ENCODE data around the gene PDE6B. TPM values are rescaled to one million over a fixed set of nuclear protein-coding genes. Genes with fewer than 3 reads are reported as not detected.

Gene PDE6B
- total RNA-seq, 4 donors from 2014 or later, result 0.98 to 1.3 TPM; not detected in 2

DNA sequence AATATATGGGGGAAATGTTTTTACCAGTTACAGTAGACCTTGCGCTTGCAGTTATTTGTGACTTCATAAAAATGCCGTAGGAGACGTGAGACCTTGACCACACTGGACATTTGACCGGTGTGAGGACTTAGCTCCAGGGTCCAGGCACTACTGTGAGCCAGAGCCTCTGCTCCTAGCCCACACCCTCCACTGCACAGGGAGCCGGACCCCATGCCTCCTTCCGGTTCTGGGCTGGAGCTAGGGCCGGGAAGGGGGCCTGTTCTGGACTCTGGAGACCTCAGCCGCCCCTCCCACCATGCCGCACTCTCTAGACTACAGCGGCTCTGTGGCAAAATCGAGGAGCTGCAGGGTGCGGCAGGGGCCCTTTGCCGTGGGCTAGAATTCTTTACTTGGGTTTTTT lies 85.5 kb downstream of the PDE6B start:
- DNase-seq (ENCODE audit: low spot score in 2 of 2), result no peak
- Histone ChIP-seq H3K27ac (no peak overlapping the region), H3K4me3 (no peak overlapping the region), H3K36me3 (peaks cover 0 to 19% (median 0%) of the 10 kb centered on the region in 3 donors), H3K4me1 (peaks cover 0 to 38% (median 14%) of the 10 kb centered on the region in 4 donors), H3K9me3 (no peaks in the 10 kb centered on the region), H3K27me3 (no peaks in the 10 kb centered on the region)
- no peak for TF ChIP-seq POLR2A (IDR thresholded peaks at IDR 0.05)
- no peak for TF ChIP-seq EP300 (IDR thresholded peaks at IDR 0.05)
- TF ChIP-seq CTCF (IDR thresholded peaks at IDR 0.05), result no peak
- WGBS, 2 donors, result 75 to 85% methylated on average over 13 of the region's 13 CpGs

DNA sequence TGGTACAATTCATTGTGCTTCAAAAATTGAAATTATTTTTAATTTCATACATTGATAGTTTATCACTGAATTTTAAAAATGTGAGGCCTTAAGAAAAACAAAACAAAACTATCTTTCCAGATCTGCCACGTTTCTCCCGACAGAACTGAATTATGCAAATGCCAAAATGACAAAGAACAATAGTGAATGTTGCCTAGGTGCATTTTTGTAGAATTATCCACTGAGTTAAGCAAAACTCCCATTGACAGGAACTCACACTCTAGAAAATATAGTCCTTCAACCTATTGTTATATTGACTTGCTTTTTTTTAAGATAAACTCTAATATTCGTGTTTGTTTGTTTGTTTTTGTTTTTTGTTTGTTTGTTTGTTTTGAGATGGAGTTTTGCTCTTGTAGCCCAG lies 86.7 kb downstream of the PDE6B start:
- Histone ChIP-seq H3K9me3 (no peaks in the 10 kb centered on the region), H3K27ac (no peak overlapping the region), H3K4me1 (peaks cover 0 to 29% (median 12%) of the 10 kb centered on the region in 4 donors), H3K36me3 (peaks cover 0 to 19% (median 0%) of the 10 kb centered on the region in 3 donors), H3K27me3 (no peaks in the 10 kb centered on the region), H3K4me3 (no peak overlapping the region)
- DNase-seq (ENCODE audit: low spot score in 2 of 2), result no peak
- WGBS, 2 donors, result 33 to 42% methylated on average over 3 of the region's 3 CpGs
- TF ChIP-seq CTCF (IDR thresholded peaks at IDR 0.05) (no peak), EP300 (IDR thresholded peaks at IDR 0.05) (no peak), POLR2A (IDR thresholded peaks at IDR 0.05) (no peak)

DNA sequence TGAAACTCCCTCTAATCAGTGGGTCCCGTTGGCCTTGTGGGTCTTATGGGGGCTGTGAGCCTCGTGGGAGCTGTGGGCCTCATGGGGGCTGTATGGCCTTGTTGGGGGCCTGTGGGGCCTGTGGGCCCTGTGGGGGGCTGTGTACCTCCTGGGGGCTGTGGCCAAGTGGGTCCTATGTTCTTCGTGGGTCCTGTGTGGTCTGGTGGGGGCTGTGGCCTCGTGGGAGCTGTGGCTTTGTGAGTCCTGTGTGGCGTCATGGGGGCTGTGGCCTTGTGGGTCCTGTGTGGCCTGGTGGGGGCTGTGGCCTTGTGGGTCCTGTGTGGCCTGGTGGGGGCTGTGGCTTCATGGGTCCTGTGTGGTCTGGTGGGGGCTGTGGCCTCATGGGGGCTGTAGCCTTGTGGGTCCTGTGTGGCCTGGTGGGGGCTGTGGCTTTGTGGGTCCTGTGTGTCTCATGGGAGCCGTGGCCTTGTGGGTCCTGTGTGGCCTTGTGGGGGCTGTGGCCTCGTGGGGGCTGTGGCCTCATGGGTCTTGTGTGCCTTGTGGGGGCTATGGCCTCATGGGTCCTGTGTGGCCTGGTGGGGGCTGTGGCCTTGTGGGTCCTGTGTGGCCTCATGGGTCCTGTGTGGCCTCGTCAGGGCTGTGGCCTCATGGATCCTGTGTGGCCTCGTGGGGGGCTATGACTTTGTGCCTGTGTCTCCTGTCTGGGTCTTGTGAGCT lies 87.7 kb downstream of the PDE6B start:
- Histone ChIP-seq H3K36me3 (peaks cover 0 to 19% (median 0%) of the 10 kb centered on the region in 3 donors), H3K27ac (no peak overlapping the region), H3K4me1 (peaks cover 0 to 28% (median 5%) of the 10 kb centered on the region in 4 donors), H3K27me3 (no peaks in the 10 kb centered on the region), H3K9me3 (no peaks in the 10 kb centered on the region), H3K4me3 (no peak overlapping the region)
- TF ChIP-seq POLR2A (IDR thresholded peaks at IDR 0.05), result no peak
- TF ChIP-seq CTCF (IDR thresholded peaks at IDR 0.05), result no peak
- no peak for TF ChIP-seq EP300 (IDR thresholded peaks at IDR 0.05)
- no peak for DNase-seq (ENCODE audit: low spot score in 2 of 2)
- 86 to 92% methylated on average over 7 to 9 of the region's 9 CpGs for WGBS, 2 donors

GRCh38 chr4:714087-714486 lies 88.7 kb downstream of the PDE6B start:
- TF ChIP-seq CTCF (IDR thresholded peaks at IDR 0.05), result no peak
- TF ChIP-seq EP300 (IDR thresholded peaks at IDR 0.05), result no peak
- no peak for TF ChIP-seq POLR2A (IDR thresholded peaks at IDR 0.05)
- no peak for DNase-seq (ENCODE audit: low spot score in 2 of 2)
- WGBS, 2 donors, result 89 to 92% methylated on average over 18 of the region's 18 CpGs

GRCh38 chr4:717601-718320 lies 92.4 kb downstream of the PDE6B start:
- TF ChIP-seq EP300 (IDR thresholded peaks at IDR 0.05), result no peak
- no peak for TF ChIP-seq POLR2A (IDR thresholded peaks at IDR 0.05)
- TF ChIP-seq CTCF (IDR thresholded peaks at IDR 0.05), result no peak
- 73 to 75% methylated on average over 34 of the region's 34 CpGs for WGBS, 2 donors
- no peak overlapping the region for H3K4me3 ChIP-seq
- H3K9me3 ChIP-seq, result no peaks in the 10 kb centered on the region
- H3K27me3 ChIP-seq, result no peaks in the 10 kb centered on the region
- H3K27ac ChIP-seq, result peak overlapping the region in 1 of 4 donors; percentile 0
- peaks cover 0 to 35% (median 7%) of the 10 kb centered on the region in 4 donors for H3K4me1 ChIP-seq
- peaks cover 0 to 16% (median 0%) of the 10 kb centered on the region in 3 donors for H3K36me3 ChIP-seq
- no peak for DNase-seq (ENCODE audit: low spot score in 2 of 2)

More at GRCh38 chr4:714087-714486, 88.7 kb downstream of the PDE6B start:
- no peaks in the 10 kb centered on the region for H3K9me3 ChIP-seq
- H3K4me1 ChIP-seq, result peaks cover 0 to 26% (median 0%) of the 10 kb centered on the region in 4 donors
- H3K4me3 ChIP-seq, result no peak overlapping the region
- H3K27me3 ChIP-seq, result no peaks in the 10 kb centered on the region
- H3K27ac ChIP-seq, result no peak overlapping the region
- peaks cover 0 to 14% (median 0%) of the 10 kb centered on the region in 3 donors for H3K36me3 ChIP-seq
